Activated T-cell treated with anti-CD3 and anti-CD28 coated beads, Interleukin-2, amount 50 U/mL, for 1 hour (primary cell): Measurements from ENCODE around the gene NADK.
"Not testable (repeated sequence)": the region's sequence is repeated elsewhere in the genome, so short reads cannot be mapped to it uniquely, and the experiment has no call there.

Source experiments
- DNase-seq: peaks from one replicate; pipeline ENCODE4 v3.0.0-alpha.2; 2020

The NADK gene

GRCh38 chr1:1742529-1742928 is 35.7 kb downstream of the NADK start:
- DNase-seq = not testable (repeated sequence)

DNA sequence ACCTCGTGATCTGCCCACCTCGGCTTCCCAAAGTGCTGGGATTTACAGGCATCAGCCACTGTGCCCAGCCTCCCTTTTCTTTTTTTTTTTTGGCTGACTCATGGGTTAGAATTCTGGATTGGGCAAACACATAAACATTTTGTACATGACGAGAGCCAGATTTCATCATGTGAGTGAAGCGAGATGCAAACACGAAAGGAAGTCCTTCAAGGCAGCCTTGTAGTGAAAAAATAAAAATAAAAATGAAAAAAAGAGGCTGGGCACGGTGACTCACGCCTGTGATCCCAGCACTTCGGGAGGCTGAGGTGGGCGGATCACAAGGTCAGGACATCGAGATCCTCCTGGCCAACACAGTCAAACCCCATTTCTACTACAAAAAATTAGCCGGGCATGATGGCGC is 37.3 kb downstream of the NADK start:
- not testable (repeated sequence) for DNase-seq

DNA sequence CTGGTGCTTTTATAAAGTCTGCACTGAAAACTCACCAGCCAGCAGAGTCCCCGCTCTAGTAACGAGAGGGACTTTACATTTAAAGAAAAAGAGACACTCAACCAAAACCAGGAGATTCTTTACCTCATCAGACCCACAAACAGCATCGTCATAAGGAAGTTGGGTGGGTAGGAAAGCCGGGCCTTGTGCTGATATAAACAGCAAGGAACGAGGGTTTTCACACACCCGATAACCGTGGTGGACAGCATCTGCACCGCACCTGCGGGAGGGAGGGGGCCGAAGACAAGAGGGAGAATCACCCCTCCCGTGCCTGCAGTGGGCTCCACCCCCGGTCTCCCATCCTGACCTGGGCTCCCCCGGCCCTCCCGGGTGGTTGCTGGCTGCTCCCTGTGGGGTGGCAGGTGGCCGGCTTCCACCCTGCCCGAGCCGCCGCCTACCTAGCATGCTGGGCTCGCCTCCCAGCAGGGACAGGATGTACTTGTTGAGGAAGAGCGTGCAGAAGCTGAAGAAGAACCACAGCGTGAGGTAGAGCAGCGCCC is 39.4 kb downstream of the NADK start:
- DNase-seq = not testable (repeated sequence)

DNA sequence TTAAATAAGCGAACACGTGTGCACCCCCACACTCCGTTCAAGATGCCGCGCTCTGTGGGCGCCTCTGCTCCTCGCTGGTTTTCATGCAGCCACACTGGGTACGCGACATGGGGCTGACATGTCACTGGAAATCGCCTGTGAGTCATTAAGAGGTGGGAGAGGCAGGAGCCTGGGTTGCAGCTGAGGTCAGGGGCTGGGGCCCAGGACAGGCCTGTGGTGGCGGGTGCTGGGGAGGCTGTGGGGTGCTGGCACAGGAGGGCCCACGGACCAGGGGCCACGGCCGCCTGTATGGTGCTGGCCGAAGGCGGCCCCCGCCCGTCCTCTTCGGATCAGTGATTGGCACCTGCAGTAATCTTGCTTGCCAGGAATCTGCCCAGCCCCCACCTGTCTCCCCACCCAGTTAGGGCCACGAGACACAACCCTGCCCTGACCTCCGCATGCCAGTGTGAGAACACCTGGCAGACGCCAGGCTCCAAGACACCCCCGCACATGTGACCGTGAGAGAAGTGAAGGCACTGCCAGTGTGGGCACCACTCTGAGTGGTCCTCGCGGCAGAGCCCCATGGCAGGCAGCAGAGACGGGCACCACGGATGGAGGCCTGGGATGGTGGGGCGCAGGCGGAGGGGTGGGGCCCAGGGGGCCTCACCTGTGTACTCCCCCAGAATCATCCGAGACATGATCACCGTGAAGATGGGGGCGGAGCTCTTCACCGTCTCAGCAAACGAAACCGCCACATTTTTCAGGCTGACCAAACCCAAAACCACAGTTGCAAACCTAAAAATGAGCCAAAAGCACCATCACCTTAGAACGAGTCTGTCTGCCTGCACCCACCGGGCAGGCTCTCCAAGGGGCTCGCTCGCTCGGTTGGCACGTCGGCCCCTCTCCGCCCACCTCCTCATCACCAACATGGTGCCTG is 40.3 kb downstream of the NADK start:
- peak; percentile 16 for DNase-seq

GRCh38 chr1:1732381-1732780 is 45.9 kb downstream of the NADK start:
- no peak for DNase-seq

DNA sequence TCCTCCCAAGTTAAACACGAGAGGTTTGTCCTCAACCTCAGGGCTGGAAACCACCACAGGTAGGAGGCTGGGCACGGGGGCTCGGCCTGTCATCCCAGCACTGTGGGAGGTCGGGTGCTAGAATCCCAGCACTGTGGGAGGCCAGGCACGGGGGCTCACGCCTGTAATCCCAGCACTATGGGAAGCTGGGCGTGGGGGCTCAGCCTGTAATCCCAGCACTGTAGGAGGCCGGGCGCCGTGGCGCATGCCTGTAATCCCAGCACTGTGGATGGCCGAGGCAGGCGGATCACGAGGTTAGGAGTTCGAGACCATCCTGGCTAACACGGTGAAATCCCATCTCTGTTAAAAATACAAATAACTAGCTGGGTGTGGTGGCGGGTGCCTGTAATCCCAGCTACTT is 47.4 kb downstream of the NADK start:
- no peak for DNase-seq

DNA sequence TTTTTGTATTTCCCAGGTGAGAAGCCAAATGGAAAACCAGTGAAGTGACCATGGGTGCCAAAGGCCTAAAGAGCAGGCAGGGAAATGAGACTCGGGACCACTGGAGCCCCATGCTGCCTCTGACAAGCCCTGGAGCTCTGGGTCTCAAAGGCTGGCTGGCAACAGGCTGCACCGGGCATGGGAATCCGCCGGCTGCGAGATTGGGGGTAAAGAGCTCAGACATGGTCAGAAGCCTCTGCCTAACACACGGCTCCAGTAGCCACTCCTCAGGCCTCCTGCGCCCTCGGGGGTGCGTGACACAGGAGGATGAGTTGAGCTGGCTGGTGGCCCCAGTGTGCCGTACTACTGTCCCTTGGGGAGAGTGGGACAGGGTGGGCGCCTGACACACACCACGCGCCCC is 48.0 kb downstream of the NADK start:
- not testable (repeated sequence) for DNase-seq

DNA sequence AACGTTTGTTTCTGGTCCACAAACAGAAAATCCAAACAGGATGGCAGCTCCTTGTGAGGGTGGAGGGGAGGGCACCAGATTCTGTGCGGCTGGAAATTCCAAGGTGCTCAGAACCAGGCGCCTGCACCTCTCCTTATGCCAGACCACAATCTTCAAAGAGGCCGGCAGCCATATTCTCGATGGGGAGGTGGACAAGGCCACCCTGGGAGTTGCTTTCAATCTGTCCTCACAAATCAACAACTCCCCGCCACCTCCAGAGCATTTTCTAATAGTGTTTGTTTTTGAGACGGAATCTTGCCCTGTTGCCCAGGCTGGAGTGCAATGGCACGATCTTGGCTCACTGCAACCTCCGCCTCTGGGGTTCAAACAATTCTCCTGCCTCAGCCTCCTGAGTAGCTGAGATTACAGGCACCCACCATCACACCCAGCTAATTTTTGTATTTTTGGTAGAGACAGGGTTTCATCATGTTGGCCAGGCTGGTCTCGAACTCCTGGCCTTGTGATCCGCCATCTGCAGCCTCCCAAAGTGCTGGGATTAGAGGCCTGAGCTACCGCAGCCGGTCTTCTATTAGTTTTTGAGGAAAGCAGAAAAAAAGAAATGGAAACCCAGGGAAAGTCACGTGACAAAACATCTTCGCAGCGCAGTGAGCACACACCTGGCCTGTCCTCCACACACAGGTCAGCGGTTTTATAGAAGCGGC is 49.0 kb downstream of the NADK start:
- not testable (repeated sequence) for DNase-seq

GRCh38 chr1:1728308-1729005 is 49.8 kb downstream of the NADK start:
- DNase-seq = not testable (repeated sequence)

GRCh38 chr1:1727131-1727651 is 51.1 kb downstream of the NADK start:
- not testable (repeated sequence) for DNase-seq

GRCh38 chr1:1726088-1726487 is 52.2 kb downstream of the NADK start:
- not testable (repeated sequence) for DNase-seq

DNA sequence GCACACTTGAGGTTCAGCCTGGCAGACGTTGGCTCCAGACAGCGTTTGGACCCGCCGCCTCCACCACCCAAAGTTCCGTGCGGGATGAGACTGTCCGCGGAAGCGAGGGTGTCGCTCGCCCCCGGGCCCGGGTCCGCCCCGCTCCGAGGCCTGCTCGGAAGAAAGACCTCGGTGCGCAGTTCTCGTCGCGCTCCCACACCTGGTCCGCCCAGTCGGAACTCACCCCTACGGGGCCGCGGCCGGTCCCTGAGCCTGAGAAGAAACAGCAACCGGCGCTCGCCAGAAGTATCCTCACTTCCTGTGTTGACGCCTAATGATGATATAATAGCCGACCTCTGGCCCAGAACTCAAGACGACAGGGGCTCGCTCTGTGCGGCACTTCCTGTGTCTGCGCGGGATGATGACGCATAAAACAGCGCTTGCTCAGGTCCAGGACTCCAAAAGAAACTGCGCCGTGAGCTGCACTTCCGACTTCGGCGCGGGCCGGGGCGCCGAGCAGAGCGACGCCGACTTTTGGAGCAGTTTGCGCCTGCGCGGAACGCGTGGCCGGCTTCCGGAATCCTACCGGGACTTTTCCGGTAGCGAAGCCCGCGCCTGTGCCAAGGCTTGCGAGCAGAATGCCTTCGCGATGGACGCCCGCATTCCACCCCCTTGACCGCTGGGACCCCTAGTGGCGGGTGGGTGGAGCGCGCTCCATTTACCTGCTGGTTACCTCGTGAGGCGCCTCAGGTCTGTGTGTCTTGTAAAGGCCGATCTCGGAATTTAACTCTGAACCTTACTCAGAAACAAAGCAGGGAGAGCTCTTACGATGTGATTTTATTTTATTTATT is 54.0 kb downstream of the NADK start, which contains the start of gene CDK11A:
Gene CDK11A, minus strand, starts transcription at position 323 of the 830 bp plus-strand sequence. CDS start 1,539 bp downstream, outside the sequence.
- peak; percentile 96 for DNase-seq

- DNase-seq = no peak
Observed at GRCh38 chr1:1721201-1721600, 57.1 kb downstream of the NADK start.

- DNase-seq = not testable (repeated sequence)
Observed at GRCh38 chr1:1715109-1715883, 63.0 kb downstream of the NADK start.

DNA sequence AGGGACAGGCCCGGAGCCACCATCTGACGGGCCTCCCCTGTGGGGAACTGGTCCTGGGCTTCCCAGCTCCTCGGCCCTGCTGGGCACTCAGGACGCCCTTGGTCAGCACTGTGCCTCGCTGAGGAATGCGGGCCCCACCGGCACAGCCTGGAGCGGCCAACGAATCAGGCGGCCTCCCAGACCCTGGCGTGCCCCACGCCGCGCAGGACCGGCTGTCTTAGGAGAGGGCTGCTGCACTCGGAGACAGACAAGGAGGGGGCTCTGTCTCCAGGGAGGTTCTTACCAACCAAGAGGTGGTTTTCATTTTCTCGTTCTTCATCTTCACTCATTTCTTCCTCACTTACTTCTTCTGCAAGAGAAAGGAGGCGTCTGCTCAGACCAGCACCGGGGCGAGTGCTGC is 70.4 kb downstream of the NADK start:
- DNase-seq = peak; percentile 4

DNA sequence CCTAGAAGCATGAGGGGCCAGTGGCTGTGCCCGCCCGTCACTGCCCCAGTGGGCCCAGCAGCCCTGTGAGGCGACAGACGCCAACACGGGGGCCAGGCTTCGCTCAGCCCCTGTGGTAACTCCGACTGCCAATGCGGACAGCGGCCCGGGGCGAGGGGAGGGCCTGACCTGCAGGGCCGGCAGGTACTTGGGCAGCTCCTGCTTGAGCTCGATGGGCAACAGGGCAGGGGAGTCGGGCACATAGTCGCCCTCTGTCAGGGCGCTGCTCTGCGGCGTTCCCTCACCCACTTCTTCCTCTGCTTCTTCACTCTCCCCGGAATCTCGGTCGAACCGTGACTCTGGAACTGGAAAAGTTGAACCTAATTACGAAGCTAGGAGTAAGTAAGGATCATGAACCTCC is 71.0 kb downstream of the NADK start:
- DNase-seq = peak; percentile 11

GRCh38 chr1:1705623-1706022 is 72.6 kb downstream of the NADK start:
- DNase-seq = not testable (repeated sequence)

DNA sequence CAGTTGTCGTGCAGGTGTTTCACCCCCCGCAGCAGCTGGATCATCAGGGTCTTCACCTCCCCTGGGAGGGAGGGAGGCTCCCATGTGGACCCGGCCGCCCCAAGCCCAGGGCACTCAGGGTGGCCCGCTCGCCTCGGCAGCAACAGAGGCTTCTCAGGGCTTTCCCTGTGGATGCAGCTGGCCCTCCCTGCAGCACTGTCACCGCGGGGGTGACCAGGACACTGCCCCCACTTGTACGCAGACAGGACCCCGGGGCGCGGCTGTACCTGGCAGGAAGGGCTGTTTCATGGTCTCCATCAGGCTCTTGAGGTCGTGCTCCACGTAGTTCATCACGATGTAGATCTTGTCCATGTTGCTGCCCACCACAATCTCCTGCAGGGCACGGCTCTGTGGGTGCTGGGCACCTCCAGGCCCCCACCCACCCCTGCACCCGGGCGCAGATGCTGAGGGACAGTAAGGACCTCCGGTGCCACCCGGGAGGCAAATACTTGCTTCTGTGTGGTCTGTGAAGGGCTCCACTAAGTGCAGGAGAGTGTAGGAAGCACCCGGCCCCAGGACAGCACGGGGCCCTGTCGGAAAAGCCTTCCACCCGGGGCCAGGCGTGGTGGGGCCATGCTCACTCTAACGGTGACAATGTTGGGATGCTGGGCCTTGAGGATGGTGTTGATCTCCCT is 73.8 kb downstream of the NADK start:
- peak; percentile 14 for DNase-seq

DNA sequence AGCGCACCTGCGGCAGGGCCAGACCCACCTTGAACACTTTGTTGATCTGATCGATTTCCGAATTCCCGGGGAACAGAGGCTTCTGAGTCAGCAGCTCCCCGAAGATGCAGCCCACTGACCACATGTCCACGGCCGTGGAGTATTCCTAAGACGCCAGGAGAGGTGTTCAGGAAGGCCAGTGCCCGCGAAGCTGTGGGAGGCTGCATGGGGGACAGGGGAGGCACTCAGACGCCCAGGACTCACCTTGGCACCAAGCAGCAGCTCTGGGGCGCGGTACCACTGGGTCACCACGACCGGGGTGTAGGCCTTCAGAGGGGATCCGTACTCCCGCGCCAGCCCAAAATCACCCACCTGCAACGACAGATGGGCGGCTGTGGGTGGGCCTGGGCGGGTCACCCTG is 74.5 kb downstream of the NADK start:
- peak; percentile 15 for DNase-seq

- peak; percentile 12 for DNase-seq
Observed at GRCh38 chr1:1702506-1702905, 75.8 kb downstream of the NADK start.
